GM18519 (cell line): ENCODE measurements around the gene TMEM54.
"Not testable (repeated sequence)": the region's sequence is repeated elsewhere in the genome, so short reads cannot be mapped to it uniquely, and the experiment has no call there.

Experiments
- ATAC-seq: cut with Tn5 transposase; IDR thresholded peaks from one replicate; pipeline ENCODE4 v1.9.1; 2021; ENCODE audit warnings: mild to moderate bottlenecking, moderate library complexity; ENCODE audit not compliant: unreplicated experiment, low FRiP score

TMEM54 gene

DNA sequence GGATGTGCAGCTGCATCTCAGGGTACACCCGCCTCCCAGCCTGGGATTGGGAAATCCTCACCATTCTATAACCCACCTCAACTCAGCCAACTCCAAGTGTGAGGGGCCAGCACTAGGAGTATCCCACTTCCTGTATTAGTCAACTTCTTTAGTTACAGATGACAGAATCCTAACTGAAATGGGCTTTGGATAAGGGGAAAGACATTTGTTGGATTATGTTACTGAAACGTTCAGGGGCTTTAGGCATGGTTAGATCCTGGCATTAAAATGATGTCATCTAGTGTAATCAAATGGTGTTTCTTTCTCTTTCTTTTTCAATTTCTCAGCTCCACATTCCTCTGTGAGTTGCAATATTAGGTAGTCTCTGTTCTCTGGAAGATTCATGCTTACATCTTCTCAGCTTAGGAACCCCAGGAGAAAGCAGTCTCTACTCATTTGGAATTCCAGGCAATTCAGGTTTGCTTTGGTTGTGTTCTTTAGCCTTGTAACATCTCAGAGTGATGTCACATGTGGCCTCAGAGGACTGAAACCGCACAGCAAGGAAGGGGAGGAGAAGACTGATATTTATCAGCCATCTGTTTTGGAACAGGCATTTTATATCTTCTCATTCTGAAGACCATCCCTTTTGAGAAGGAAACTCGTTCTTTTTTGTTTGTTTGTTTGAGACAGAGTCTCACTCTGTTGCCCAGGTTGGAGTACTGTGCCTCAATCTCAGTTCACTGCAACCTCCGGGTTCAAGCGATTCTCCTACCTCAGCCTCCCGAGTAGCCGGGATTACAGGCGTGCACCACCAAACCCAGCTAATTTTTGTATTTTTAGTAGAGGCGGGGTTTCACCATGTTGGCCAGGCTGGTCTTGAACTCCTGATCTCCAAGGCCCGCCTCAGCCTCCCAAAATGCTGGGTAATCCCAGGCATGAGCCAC lies 18.9 kb upstream of the TMEM54 start:
- ATAC-seq = no peak

DNA sequence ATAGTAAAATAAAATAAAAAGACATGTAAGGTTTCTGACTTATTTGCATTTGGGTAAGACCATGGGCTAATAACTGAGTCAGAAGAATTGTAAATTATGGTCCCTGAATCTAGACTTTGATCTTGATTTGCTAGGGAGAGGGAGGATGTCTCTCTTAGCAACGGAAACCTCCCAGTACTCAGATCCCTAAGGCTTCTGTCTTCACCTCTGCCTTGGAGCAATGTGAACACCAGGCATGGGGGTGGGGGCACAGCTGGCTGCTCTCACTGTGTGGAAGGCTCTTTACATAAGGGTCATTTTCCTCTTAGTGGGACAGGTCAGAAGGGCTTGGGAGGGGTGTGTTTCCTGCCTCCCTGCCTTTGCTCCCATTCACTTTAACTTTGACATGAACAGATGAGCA lies 17.0 kb upstream of the TMEM54 start:
- ATAC-seq = no peak

DNA sequence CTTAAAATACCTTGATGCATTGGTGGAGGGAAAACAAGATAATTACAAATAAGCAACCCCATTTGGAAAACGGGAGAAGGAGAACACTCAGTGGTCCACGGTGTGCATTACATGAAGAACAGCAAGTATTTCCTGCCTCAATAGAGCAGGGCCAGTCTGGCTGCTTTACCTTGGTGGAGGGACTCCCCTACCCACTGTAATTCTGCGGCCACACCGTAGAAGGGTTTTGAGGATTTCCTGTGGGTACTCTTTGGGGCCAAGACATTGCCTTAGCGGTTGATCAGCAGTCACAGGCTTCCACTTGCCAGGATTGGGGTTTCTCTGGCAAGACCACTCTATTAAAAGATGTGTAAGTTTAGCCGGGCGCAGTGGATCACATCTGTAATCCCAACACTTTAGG lies 16.3 kb upstream of the TMEM54 start:
- ATAC-seq = no peak

DNA sequence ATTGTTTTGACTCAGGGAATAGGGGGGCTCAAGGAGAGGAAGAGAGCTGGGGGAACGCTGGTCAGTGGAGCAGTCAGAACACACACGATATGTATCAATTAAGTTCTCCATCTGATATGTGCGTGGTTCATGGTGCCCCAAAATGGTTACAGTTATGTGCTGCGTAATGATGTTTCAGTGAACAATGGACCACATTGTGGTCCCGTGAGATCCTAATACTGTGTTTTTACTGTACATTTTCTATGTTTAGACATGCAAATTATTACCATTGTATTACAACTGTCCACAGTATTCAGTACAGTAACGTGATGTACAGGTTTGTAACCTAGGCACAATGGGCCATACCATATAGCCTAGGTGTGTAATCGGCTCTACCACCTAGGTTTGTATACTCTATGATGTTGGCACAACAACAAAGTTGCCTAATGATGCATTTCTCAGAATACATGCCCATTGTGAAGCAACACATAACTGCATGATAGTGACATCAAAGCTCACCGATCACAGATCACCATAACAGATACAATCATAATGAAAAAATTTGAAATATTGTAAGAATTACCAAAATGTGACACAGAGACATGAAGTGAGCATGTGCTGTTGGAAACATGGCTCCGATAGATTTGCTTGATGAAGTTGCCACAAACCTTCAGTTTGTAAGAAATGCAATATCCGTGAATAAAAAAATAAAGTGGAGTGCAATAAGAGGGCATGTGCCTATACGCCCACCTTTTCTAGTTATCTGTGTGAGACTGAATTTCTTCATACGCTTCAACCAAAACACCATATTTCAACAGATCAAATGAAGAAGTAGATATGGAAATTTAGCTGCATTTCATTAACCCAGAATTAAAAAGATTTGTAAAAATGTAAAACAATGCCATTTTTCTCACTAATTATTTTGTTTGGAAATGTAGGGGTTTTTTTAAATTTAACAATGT lies 14.8 kb upstream of the TMEM54 start:
- ATAC-seq = no peak

DNA sequence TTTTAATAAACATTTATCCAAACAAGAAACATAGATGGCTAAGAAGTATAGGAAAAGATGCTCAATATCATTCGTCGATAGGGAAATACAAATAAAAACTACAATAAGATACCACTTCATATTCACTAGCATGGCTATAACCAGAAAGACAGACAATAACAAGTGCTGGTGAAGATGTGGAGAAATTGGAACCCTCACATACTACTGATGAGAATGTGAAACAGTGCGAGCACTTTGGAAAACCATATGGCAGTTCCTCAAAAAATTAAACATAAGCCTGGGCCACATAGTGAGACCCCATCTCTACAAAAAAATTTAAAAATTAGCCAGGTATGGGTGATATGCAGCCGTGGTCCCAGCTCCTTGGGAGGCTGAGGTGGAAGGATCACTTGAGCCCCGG lies 9.1 kb upstream of the TMEM54 start:
- ATAC-seq = no peak

DNA sequence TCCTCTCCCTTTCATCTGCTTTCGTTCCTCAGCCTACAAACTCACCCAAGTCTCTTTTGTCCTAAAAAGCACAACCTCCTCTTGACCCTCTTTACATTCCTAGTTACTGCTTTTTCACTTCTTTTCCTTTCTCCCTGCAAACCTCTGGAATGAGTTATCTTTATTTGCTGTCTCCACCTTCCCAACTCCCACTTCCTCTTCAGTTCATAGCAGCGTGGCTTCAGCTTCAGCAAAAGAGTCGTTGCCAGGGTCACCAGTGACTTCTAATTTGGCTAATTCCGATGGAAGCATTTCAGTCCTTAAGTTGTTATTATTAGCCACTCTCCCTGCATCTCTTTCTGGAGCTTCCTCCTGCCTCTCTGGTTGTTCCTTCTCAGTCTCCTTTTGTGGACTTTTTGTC lies 6.2 kb upstream of the TMEM54 start:
- ATAC-seq = no peak

DNA sequence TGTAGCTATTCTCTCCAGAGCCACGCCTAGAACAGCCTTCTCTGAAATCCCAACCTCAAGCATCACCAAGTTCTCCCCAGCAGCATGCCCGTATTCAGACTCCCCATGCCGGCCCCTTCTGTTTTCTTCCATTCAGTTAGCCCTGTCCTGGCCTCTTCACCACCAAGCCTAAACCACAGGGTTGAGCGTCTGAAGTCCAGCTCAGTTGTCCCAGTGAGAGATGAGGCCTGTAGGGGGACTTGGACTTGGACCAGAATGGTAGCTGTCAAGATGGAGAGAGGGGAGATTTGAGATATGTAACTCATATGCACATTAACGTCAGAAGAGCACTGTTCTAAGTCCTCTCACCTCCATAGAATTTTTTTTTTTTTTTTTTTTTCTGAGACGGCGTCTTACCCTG lies 5.5 kb upstream of the TMEM54 start:
- ATAC-seq = no peak

DNA sequence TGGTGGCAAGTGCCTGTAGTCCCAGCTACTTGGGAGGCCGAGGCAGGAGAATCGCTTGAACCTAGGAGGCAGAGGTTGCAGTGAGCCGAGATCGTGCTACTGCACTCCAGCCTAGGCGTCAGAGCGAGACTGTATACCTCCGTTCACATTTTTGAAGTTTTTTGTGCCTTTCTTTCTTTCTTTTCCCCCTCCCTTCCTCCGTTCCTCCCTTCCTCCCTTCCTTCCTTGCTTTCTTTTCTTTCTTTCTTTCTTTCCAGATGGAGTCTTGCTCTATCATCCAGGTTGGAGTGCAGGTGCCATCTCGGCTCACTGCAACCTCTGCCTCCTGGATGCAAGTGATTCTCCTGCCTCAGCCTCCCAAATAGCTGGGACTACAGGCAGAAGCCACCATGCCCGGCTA lies 4.4 kb upstream of the TMEM54 start:
- ATAC-seq = not testable (repeated sequence)

DNA sequence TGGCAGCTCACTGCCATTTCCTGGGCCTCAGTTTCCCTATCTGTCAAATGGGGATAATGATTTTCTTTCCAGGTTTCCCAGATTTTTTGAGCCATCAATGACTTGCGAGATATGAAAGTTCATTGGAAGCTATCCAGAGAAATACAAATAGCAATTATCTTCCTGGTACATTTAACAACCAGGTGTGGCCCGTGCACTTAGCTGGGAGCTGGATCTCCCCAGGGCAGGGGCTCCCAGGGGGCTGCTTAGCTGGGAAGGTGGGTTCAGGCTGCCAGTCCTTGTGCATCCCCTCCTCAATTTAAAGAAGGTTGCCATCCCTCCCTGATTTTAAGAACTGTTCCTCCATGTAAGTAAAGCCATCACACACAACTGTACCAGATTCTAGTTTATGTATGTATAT lies 3.6 kb upstream of the TMEM54 start:
- ATAC-seq = no peak

DNA sequence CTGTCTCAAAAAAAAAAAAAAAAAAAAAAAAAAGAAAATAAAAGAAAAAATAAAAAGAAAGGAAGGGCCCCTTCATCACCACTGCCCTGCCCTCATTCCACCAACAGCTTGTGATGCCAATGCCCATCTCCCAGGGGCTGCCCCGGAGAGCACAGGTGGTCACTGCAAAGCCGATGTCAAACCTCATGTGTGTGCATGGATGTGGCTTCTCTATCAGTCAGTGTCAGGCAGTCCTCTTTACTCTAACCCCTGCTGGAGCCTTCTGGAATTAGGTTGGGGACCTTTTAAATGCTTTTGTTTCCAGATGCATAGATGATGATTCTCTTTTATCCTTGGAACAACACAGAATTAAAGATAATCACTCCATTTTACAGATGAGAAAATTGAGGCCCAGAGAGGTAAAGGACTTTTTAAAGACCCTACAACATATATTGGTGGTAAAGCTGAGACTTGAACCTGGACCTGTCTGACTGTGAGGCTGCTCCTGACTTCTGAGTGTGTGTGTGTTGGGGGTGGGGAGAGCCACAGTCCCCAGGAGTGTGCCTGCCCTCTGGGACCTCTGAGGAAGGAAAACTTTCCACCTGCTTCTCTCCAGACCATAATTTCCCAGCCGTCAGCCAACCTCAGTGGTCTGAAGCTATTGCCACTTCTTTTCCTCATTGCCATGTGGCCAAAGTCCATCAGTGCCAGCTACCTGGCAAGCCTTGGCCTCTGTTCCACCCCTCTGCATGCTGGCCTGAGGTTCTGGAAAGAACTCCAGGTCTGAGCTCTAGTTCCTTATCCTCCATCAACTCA lies 3.0 kb upstream of the TMEM54 start:
- no peak for ATAC-seq

DNA sequence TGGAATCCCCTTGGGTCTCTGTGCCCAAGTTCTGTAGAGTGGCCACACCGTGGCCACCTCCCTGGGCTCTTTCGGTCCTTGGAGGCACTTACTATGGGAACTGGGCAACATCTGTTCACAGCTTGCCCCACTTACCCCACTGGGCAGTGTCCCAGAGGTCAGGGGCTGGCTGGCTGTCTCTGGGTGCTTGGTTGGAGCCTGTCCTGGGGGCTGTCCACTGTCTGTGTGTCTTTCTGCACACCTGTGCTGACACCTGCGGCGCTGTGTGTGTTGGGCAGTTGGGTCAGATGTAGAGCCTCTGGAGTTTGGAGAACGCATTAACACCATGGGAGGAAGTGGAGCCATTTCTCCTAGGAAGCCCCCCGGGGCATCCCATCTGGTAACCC lies 1.3 kb upstream of the TMEM54 start:
- ATAC-seq = no peak

DNA sequence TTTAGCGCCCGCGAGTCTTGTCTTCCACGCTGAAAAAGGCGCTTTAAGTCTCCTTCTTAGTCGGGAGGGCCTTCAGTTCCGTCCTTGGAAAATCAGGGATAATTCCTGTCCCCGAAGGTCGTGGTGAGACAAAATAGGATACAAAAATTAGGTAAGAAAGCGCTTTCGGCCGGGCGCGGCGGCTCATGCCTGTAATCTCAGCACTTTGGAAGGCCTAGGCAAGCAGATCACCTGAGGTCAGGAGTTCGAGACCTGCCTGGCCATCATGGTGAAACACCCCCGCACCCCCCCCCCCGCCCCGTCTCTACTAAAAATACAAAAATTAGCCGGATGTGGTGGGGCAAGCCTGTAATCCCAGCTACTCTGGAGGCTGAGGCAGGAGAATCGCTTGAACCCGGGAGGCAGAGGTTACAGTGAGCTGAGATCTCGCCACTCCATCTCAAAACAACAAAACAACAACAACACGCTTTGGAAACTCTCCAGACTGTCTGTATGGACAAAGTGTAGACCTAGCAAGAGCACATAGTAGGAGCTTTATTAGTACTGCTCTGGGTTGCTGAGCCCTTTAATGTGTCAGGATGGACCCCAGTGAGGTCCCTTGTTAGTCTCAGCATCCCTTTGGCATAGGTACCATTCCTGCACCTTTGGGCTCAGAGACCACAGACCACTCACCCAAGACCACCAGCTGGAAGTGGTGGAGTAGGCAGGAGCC lies 790 bp upstream of the TMEM54 start:
- ATAC-seq = no peak

DNA sequence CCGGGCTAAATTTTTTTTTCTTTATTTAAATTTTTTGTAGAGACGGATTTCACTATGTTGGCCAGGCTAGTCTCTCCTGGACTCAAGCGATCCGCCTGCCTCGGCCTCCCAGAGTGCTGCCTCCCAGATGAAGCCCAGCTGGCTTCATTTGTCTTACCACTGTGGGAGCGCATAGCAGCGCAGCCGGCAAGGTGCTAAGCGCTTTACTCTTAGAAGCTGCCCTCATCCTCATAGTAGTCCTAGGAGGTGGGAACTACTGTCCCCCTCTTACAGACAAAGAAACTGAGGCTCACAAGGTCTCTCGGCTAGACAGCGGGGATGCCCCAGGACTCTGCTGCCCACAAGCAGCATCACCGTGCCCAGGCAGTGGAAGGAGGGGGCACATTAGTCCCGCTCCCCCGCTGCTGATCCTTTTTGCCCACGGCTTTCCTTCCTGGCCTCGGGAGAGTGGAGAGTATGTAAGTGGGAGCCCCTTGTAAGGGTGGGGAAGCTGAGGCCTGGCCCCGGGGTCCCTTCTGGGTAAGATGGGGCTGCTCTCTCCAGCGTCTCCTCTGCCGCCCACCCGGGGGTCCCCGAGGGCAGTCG lies 726 bp downstream of the TMEM54 start:
- no peak for ATAC-seq

DNA sequence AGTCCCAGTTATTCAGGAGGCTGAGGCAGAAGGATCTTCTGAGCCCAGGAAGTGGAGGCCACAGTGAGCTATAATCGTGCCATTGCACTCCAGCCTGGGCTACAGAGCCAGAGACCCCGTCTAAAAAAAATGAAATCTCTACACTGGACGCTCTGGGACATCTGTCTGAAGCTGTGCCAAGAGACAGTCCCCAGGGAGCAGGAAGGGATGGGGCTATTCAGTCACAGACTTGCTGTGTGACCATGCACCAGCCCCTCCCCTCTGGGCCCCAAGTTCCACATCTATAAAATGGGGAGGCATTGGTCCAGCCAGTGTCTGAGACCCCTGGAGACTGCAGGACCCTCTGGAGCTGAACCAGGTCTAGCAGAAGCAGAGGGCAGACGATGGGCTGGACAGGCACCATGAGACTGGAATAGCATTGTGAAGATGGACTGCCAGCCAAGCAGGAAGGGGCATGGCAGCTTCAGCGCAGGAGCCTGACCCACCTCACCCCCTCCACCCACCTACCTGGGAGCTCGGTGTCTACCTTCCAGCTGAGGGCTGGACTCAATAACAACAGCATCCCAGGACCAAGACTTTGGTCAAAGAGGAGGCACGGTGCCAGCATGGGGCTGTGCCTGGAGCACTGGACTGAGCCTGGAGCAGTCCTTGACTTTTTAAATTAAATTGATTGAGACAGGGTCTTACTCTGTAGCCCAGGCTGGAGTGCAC lies 1.4 kb downstream of the TMEM54 start:
- ATAC-seq = no peak

DNA sequence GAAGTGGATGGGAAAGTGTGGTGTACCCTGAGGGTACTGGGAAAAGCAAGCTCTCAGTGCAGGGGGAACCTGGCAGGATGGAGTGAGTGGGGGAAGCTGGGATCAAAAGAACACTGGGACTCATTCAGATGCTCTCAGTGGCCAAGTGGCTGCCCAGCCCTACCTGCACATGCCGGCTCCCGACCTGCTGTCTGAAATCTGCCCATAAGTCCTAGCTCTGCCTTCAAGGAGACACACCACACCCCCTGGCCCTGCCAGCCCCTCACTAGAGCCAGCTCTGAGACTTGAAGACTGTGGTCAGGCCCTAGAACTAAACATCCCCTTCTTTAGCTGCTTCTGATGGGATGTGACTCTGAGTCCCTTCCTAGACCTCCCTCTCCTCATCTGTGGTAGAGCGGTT lies 2.2 kb downstream of the TMEM54 start:
- no peak for ATAC-seq

DNA sequence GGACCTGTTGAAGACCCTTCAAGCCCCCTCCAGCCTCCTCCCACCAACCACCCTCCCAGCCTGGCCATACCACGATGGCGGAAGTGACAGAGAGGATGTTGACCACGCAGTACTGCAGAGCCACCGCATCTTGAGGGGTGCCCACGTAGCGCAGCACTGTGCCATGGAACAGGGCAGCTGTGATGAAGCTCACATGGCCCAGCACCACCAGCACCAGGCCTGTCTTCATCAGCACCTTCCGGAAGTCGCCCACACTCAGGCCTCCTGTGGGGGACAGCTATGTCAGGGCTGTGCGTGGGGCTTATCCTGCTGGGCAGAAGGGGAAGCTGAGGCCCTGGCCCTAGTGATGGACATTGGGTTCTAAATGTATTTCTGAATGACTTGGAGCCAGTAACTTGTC lies 3.1 kb downstream of the TMEM54 start:
- no peak for ATAC-seq

DNA sequence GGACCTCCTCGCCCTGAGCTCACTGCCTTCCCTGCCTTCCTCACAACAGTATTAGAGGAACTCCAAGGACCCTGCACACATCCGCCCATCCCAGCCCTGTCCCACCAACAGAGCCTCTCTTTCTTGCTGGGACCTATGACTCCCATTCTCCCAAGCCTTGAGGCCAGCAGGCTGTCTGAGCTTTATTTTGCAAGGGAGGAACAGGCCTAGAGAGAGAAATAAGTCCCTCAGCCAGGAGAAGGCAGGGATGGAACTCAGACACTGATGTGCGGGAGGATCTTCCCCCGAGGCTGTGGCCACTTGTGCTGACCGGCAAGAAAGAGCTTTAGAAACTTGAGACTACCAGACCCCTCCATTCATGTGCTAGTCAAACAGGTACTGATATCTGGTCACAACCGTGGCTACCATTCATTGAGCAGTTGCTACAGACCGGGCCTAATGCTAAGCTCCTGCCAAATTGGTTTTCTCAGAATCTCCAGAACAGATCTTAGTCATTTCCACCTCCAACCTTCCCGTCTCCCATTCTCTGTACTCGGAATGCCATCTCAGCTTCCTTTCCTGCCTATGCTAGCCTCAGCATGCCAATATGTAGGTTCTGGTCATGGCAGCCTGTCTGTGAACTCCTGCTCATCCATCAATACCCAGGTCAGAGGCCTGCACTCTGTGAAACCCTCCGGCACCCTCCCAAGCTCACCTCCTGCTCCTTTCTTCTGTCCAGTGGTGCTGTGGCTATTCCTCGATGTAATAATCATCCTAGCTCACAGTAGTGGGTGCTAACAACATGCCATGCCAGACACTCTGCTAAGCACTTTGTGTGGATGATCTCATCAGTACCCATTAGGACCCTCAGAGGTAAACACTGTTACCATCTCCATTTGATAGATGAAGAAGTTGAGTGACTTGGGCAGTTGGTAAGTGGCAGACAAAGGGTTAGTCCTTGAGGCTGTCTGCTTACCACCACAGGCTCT lies 3.8 kb downstream of the TMEM54 start:
- ATAC-seq = no peak

DNA sequence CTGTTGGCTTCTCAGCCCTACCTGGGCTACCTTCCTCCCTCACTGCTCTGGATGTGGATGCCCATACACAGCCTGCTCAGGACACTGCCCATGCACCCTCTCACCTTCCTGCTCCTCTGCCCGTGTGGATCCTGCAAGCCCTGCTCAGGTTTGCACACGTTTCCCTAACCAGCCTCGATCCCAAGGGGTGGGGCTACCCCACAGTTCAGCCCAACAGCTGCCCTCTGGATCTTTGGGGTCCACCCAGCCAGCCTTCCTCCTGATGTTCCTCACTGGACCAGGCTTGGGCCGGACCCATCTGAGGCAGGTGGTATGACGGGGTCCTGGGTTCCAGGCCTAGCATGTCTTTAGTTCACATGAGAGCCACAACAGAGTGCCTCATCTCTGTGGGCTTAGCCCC lies 4.7 kb downstream of the TMEM54 start:
- ATAC-seq = no peak
